ENCODE results near the gene FBXL14. TPM values are rescaled to one million over a fixed set of nuclear protein-coding genes. Genes with fewer than 3 reads are reported as not detected.

The FBXL14 gene
- total and polyA plus RNA-seq, 9 of the 15 experiments (the other 6 are each of a cell fraction or from before 2014, with no cell fraction given) = 0.13 to 9.8 (median 3.3) TPM

GRCh38 chr12:1606021-1606622, 11.7 kb upstream of the FBXL14 start (continued):
- TF ChIP-seq NFE2L1 (tag; IDR thresholded peaks at IDR 0.05; ENCODE audit: borderline replicate concordance, low read depth) = no peak
- no peak for TF ChIP-seq SPI1 (IDR thresholded peaks at IDR 0.05; ENCODE audit: borderline replicate concordance, low read depth, low read length)
- no peak for TF ChIP-seq TCFL5 (CRISPR knock-in tag; conservative IDR thresholded peaks at IDR 0.05)
- TF ChIP-seq, protein P1, sequence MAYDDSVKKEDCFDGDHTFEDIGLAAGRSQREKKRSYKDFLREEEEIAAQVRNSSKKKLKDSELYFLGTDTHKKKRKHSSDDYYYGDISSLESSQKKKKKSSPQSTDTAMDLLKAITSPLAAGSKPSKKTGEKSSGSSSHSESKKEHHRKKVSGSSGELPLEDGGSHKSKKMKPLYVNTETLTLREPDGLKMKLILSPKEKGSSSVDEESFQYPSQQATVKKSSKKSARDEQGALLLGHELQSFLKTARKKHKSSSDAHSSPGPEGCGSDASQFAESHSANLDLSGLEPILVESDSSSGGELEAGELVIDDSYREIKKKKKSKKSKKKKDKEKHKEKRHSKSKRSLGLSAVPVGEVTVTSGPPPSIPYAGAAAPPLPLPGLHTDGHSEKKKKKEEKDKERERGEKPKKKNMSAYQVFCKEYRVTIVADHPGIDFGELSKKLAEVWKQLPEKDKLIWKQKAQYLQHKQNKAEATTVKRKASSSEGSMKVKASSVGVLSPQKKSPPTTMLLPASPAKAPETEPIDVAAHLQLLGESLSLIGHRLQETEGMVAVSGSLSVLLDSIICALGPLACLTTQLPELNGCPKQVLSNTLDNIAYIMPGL (CRISPR knock-in tag; IDR thresholded peaks at IDR 0.05) = no peak
- no peak for TF ChIP-seq CBX5 (IDR thresholded peaks at IDR 0.05; ENCODE audit: borderline replicate concordance, low read depth)
- TF ChIP-seq TARDBP (IDR thresholded peaks at IDR 0.05) = no peak
- no peak for TF ChIP-seq TSC22D4 (tag; IDR thresholded peaks at IDR 0.05)
- no peak for TF ChIP-seq STAG1 (CRISPR knock-in tag; IDR thresholded peaks at IDR 0.05; ENCODE audit: borderline replicate concordance)
- 0 out of 2 replicates have a peak, but pooled peaks have one; percentile 54 for TF ChIP-seq MYNN (IDR thresholded peaks at IDR 0.05)
- TF ChIP-seq MYNN (CRISPR knock-in tag; IDR thresholded peaks at IDR 0.05) = no peak
- TF ChIP-seq CREBBP (IDR thresholded peaks at IDR 0.05; ENCODE audit: low read depth, low read length) = no peak
- no peak for TF ChIP-seq HMG20A (CRISPR knock-in tag; conservative IDR thresholded peaks at IDR 0.05)
- TF ChIP-seq TAF1 (IDR thresholded peaks at IDR 0.05; ENCODE audit: control insufficient read depth, extremely low read depth, insufficient read depth, low read length, severe bottlenecking) = peak; percentile 60
- no peak for TF ChIP-seq NCOA4 (IDR thresholded peaks at IDR 0.05; ENCODE audit: partially characterized antibody)
- TF ChIP-seq TBL1XR1 (IDR thresholded peaks at IDR 0.05; ENCODE audit: low read length in 2 of 2) = peak in 1 of 2 experiments; percentile 55; a peak in 1 of 4 replicates
- no peak for TF ChIP-seq MTA2 (IDR thresholded peaks at IDR 0.05; ENCODE audit: low read depth)
- TF ChIP-seq ZNF165 (CRISPR knock-in tag; IDR thresholded peaks at IDR 0.05; ENCODE audit: borderline replicate concordance) = no peak
- peak; percentile 68; the same call in 1 of the 2 replicates for TF ChIP-seq ZFX (CRISPR knock-in tag; IDR thresholded peaks at IDR 0.05)
- TF ChIP-seq TOE1 (IDR thresholded peaks at IDR 0.05; ENCODE audit: borderline replicate concordance) = peak; percentile 66
- TF ChIP-seq TOE1 (CRISPR knock-in tag; IDR thresholded peaks at IDR 0.05; ENCODE audit: borderline replicate concordance, low read depth) = no peak
- no peak for TF ChIP-seq DNMT1 (IDR thresholded peaks at IDR 0.05)
- TF ChIP-seq NRF1 (conservative IDR thresholded peaks at IDR 0.05 in 1 of 2, IDR thresholded peaks at IDR 0.05 in 1 of 2) = no peak
- TF ChIP-seq ZKSCAN3 (CRISPR knock-in tag; IDR thresholded peaks at IDR 0.05) = no peak
- no peak for TF ChIP-seq KDM1A (IDR thresholded peaks at IDR 0.05)
- TF ChIP-seq IRF9 (tag; IDR thresholded peaks at IDR 0.05) = no peak
- TF ChIP-seq ZNF224 (CRISPR knock-in tag; IDR thresholded peaks at IDR 0.05) = no peak
- TF ChIP-seq HOMEZ (CRISPR knock-in tag; IDR thresholded peaks at IDR 0.05) = no peak
- TF ChIP-seq ARID1B (IDR thresholded peaks at IDR 0.05) = peak; percentile 64
